ENCODE results near the gene SCAMP4.

- TF ChIP-seq CTCF (IDR thresholded peaks at IDR 0.05 in 4 of 5, conservative IDR thresholded peaks at IDR 0.05 in 1 of 5): no peak
- TF ChIP-seq POLR2A (IDR thresholded peaks at IDR 0.05): no peak
Measured at GRCh38 chr19:1936430-1936829, 31.2 kb downstream of the SCAMP4 start.

Measured in gastrocnemius medialis (tissue), 4 donors.